Measurements from ENCODE around the gene TRNP1. TPM values are rescaled to one million over a fixed set of nuclear protein-coding genes. Genes with fewer than 3 reads are reported as not detected.

The TRNP1 gene
- total and polyA plus RNA-seq, 10 of the 15 experiments (the other 5 are each of a cell fraction or from before 2014, with no cell fraction given): 0.13 TPM; not detected in 9

- Histone ChIP-seq H3K27ac (ENCODE audit: control insufficient read depth, insufficient read depth) (no peak overlapping the region), H3K4me2 (ENCODE audit: control insufficient read depth, insufficient read depth) (no peak overlapping the region), H3K36me3 (ENCODE audit: control insufficient read depth in 2 of 2, insufficient read depth in 2 of 2, low read length in 1 of 2) (no peaks in the 10 kb centered on the region), H2AFZ (ENCODE audit: control insufficient read depth, low read depth, low read length) (no peak overlapping the region), H3K9me3 (replicated peaks; ENCODE audit: control insufficient read depth, insufficient read depth, low read length) (no peaks in the 10 kb centered on the region), H3K9ac (ENCODE audit: control insufficient read depth, insufficient read depth, low read length) (no peak overlapping the region), H3K4me1 (ENCODE audit: control insufficient read depth, insufficient read depth, low read length) (peaks cover 5% of the 10 kb centered on the region), H3K79me2 (ENCODE audit: control insufficient read depth, insufficient read depth, low read length) (no peaks in the 10 kb centered on the region), H3K27me3 (replicated peaks in 1 of 2; ENCODE audit: control insufficient read depth in 2 of 2, insufficient read depth in 2 of 2, low read length in 1 of 2) (peaks cover 2 to 13% of the 10 kb centered on the region in 2 experiments), H4K20me1 (ENCODE audit: control insufficient read depth, insufficient read depth) (no peaks in the 10 kb centered on the region; the same call in 1 of the 2 replicates), H3K4me3 (no peak overlapping the region)
- in situ Hi-C loops (cut with MboI): no loop called here
- no peak for ATAC-seq
- TF ChIP-seq MXI1 (IDR thresholded peaks at IDR 0.05; ENCODE audit: low read depth, low read length) (no peak), RELB (IDR thresholded peaks at IDR 0.05; ENCODE audit: low read depth) (no peak), ZNF687 (IDR thresholded peaks at IDR 0.05) (no peak), USF1 (IDR thresholded peaks at IDR 0.05; ENCODE audit: borderline replicate concordance, extremely low read length, insufficient read depth, low read depth, low read length) (no peak), POLR2AphosphoS5 (IDR thresholded peaks at IDR 0.05; ENCODE audit: low read length) (no peak), SIN3A (IDR thresholded peaks at IDR 0.05; ENCODE audit: low read depth, low read length) (no peak), E2F4 (IDR thresholded peaks at IDR 0.05; ENCODE audit: low read depth, low read length) (no peak), NFIC (IDR thresholded peaks at IDR 0.05; ENCODE audit: low read depth, low read length) (no peak), SREBF1 (IDR thresholded peaks at IDR 0.05; ENCODE audit: low read length) (no peak), MYB (IDR thresholded peaks at IDR 0.05; ENCODE audit: borderline replicate concordance, low read depth, low read length) (no peak), KLF5 (IDR thresholded peaks at IDR 0.05; ENCODE audit: partially characterized antibody) (no peak), RCOR1 (conservative IDR thresholded peaks at IDR 0.05; ENCODE audit: low read depth, low read length) (no peak), TCF12 (IDR thresholded peaks at IDR 0.05; ENCODE audit: low read depth, low read length) (no peak), USF2 (IDR thresholded peaks at IDR 0.05; ENCODE audit: borderline replicate concordance, low read depth, low read length) (no peak)
- ChIA-PET RAD21 (ENCODE audit: unreplicated experiment) (interaction anchor here (1.9 to 4.0 kb wide), 3 partner anchors 10 to 102 kb away, joined by 5 to 57 read pairs (median 30); no protein-coding TSS in a partner anchor), POLR2A (no interaction called here), CTCF (interaction anchor here (0.7 to 7.0 kb wide), 7 partner anchors 11 to 287 kb away, joined by 3 to 99 read pairs (median 22); no protein-coding TSS in a partner anchor), SMC1A (ENCODE audit: uncharacterized antibody, unreplicated experiment) (interaction anchor here (0.9 to 3.7 kb wide), 5 partner anchors 10 to 102 kb away, joined by 3 to 43 read pairs (median 6); no protein-coding TSS in a partner anchor)
- no TSS peak for BruUV-seq (replicated peaks)
- WGBS (ENCODE audit: insufficient coverage, insufficient replicate concordance, low lambda C conversion rate, missing lambda C conversion rate): 0% methylated on average over 1 of the region's 1 CpG
- DNase-seq (ENCODE audit: low read depth, low spot score): no peak
- FAIRE-seq: no peak
- intact Hi-C loops (cut with micrococcal nuclease; ENCODE audit: unreplicated experiment): loop anchor here (1.0 to 5.0 kb wide), 2 partner anchors 31 to 46 kb away; no protein-coding TSS in a partner anchor
These were observed 2.5 kb downstream of the TRNP1 start for GRCh38 chr1:26996024-26996423.

Measured in GM12878 (cell line).